DMS53 treated with DMSO at 0.1 percent for 48 hours (cell line): Measurements from ENCODE around the gene AQP5.
"Not testable (repeated sequence)": the region's sequence is repeated elsewhere in the genome, so short reads cannot be mapped to it uniquely, and the experiment has no call there.

Source experiments
- DNase-seq: peaks from one replicate; lab custom pipeline; 2025; ENCODE audit not compliant: unreplicated experiment; lab: John Stamatoyannopoulos, UW

AQP5 gene

DNA sequence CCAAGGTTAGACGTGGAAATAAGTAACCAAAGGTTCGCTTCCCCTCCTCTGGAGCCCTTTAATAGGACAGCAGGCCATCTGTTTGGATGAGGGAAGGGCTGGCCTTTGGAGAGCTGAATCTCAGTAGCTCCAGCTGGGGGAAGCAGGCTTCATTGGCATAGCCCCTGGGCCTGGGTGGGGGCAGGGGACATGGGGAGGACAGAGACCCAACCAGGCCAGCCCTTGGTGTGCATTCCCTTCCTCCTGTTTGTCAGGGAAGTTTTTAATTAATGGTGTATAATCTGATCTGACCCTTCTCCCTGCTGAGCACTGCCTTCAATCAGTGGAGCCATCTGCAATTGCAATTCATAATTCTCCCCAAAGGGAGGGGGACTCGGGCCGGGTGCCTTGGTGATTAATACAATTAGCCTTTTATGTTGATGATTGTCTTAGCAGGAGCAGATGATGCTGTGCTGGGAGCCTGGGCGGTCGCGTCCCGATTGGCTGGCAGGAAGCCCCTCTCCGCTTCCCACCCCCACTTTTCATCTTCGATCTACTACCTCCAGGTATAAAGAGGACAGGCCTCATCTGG lies 17.4 kb downstream of the AQP5 start:
- no peak for DNase-seq

DNA sequence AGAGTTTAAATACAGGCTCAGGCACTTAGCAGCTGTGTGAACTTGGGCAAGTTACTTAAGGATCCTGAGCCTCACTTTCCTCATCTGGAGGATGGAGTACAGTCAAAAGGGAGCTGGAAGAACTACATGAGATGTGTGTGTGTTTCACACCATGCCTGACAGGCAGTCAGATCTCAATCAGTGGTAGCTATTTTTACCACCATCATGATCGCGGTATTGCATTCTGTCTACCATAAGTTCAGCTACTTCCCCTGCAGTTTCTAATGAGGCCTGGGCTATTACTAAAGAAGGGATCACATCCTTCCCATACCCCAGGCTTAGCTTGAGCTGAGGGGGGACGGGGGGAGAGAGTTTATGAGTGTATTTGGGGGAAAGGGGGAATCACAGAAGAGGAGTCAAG lies 18.1 kb downstream of the AQP5 start:
- no peak for DNase-seq

DNA sequence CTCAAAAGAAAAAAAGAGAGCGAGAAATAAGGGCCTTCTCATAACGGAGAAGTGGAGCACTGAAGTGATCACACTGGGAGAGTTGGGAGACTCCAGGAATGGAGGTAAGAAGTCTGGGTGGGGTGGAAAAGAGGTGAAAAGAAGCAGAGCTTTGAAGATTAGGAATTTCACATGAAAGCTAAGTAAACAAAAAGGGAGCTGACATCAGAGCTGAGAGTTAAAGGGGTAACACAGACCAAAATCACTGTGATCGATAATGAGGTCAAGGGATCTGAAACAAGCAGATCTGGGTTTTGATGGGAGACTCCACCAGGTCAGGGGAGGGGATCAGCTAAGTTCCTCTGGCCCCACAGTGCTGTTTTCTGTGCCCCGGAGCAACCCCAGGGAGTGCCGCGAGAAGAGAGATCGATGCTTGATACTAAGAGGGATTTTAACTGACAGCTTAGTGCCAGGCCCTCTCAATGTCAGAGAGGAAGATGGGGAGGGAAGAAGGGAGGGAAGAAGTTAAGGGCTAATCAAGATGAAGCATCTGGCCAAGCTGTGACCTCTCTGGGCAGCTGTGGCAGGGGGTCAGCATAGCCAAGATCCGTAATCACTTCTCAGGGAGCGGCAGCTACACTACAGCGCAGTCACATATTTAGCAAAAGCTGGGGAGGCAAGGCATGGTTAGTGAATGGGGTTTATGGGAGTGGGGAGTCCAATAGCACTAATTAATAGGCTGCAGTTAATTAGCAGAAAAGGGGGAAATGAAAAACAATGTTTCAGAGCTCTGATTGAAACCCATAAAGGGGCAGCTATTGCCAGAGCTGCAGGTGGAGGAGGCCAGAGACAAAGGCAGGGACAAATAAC lies 19.1 kb downstream of the AQP5 start:
- no peak for DNase-seq

DNA sequence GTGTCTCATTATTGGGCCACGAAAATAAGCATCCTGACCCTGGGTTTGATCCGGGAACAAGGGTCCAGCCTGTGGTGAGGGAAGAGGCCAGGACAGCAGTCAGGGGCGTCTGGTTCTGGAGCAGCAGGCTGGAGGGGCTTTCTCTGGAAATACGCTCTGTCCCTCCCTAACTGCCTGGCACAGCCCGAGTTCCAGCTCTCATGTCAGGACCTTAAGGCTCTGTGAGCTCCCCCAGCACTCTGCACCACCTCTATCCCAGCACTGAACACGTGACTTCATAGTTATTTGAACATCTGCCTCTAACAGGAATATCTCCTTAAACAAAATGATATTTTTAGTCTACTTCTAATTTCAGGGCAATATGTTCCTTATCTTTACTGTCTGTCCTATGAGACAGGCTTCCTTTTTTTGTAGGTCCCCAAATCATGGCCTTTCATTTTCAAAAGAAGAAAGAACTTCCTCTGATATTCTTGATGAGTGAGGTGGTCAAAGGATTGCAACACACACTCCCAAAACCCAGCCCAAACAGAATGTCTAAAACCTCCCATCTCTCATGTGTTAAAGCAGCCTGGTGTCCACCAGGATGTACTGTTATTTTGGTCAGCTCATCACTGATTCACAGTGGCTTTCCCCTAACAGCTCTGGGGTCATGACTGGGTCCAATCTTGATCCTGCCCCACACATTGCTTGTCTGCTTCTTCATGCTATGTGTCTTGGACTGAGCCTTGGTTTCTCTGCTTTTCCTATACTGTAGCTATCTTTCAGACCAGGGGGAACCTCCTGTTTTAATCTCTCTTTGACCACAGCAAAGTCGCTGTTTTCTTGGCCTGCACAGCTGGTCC lies 20.8 kb downstream of the AQP5 start:
- DNase-seq = no peak

DNA sequence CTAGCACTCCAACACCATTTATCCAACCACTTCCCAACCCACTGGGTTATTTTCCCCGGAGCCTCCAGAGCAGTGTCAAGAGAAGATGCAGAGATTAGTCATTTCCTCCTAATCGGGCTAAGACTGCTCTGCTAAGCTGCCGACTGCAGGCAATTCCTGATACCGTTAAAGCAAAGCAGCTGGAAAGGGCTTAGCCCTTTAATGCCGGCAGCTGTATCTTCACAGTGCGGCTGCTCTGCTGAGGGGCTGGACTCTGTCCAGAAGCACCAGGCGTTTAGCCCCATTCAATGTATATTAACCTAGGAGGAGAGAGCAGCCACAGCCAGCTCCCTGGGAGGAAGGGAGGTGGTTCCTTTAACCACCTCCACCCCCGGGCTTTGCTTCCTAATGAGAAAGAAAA lies 22.2 kb downstream of the AQP5 start:
- no peak for DNase-seq

DNA sequence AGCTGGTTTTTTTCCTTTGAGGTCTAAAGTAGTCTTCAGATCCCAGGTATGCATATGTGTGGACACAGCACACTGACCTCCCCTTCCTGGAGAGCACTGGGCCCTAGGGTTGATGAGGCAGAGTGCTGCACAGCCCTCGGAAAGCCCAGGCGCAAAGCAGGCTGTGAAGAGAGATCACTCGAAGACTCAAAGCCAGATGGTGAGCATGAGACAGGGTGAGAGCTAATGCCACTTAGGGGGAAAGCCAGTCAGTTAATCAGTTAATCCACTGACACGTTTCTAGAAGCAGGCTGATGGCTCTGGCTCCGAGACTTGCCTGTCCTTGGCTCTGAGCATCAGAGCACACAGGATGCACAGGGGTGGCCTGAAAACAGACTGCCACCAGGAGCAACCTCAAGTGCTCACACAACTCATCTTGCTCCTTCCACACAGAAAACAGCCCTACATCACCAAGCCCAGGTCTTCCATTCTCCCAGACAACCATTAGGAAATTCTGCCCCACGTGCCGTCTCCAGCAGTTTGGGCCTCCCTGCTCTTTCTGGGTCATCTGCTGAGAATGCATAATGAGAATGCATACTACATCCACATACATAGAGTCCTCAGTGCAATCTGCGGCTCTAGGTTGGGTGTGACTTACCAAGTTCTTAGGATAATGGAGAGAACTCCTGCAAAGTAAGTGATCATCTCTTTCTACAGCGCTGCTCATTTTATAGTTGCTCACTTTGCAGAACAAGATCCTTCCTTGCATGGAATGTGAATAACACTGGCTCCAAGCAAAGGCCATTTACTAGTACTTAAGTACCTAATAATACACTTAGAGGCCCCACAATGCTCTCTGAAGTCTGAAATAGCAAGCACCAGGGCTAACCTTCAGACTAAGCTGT lies 23.0 kb downstream of the AQP5 start:
- DNase-seq = no peak

DNA sequence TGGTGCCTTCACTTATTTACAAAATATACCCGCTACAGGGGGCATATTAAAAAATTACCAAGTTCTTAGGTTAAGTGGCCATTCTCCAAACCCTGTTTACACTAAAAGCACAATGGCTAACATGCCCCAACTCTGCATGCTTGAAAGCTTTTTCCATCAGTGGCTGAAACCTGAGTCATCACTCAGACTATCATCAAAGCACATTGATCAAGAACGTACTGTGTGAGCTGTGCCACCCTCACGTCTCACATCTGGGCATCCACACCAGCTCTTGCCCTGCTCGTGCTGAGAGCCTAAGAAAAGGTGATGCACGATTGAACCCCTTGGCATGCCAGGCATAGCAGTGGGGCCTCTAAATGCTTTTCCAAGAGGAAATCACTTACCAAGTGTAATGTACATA lies 24.3 kb downstream of the AQP5 start:
- DNase-seq = no peak

DNA sequence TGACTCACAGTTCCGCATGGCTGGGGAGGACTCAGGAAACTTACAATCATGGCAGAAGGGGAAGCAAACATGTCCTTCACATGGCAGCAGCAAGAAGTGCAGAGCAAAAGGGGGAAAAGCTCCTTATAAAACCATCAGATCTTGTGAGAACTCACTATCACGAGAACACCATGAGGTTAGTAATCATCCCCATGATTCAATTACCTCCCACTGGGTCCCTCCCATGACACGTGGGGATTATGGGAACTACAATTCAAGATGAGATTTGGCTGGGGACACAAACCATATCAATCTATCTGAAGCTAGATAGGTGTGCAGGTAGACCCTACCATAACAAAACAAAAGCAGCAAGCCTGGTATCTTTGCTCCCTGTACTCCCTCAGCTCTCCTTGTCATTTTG lies 24.8 kb downstream of the AQP5 start:
- not testable (repeated sequence) for DNase-seq

DNA sequence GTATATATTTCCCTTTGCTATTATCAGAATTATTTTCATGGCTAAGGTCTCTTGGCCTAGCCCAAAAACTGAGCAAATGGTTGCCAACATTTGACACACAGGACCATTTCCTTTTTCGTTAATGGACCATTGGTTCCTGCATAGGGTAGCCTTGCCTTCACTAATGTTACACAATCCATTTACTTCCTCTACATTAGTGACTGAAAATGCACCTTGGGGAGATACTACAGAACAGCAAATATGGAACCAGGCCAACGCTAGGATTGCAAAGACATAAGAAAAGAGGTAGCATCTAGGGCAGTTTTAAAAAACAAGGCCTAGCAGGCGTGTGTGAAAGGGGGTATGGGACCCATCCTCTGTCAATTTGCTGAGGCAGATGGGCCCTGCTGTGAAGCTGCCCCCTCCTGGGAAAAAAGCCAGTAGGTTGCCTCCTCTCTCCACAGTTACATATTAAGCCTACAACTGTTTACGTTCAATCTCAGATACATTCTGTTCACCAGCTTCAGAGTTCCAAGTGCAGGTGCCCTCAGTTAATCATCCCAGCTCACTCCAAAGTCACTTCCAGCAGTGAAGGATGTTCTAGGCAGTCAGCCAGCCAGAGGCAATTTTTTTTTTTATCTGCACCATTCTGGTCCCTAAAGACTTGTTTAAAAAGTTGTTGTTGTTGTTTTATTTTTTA lies 26.1 kb downstream of the AQP5 start:
- no peak for DNase-seq

DNA sequence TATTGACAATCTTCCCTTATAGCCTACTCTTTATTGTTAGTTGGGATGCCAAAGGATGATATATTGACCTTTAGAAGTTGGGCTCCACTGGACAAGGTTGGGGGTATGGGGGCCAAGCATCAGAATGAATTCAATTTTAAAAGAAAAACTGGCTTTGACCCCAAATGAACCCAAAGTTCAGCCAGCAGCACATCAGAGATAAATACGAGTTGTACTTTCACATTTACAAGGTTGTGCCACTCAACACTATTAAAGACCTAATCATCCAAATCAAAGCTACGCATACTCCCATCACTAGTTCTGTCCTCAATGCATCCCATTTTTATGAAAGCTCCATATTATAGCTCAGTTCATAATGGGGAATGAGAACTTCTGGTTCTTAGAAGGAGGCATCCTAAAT lies 27.7 kb downstream of the AQP5 start:
- not testable (repeated sequence) for DNase-seq

DNA sequence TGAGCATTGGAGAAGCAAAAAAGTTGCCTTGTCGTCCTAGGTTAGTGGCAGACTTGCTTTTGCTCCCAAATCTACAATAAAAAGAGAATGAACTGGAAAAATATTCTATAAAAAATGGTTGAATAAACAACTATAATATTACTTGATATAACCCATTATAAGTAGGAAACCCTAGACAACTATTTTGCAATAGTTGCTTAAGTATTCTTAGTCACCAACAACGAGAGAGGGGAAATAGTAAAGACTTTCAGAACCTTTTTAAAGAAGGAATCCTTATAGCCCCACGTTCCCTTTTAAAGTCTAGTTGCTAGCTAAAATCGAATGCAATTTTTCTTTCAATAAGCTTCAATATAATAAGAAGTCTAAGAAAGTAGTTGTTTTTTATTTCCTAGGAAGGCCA lies 28.6 kb downstream of the AQP5 start:
- DNase-seq = no peak

DNA sequence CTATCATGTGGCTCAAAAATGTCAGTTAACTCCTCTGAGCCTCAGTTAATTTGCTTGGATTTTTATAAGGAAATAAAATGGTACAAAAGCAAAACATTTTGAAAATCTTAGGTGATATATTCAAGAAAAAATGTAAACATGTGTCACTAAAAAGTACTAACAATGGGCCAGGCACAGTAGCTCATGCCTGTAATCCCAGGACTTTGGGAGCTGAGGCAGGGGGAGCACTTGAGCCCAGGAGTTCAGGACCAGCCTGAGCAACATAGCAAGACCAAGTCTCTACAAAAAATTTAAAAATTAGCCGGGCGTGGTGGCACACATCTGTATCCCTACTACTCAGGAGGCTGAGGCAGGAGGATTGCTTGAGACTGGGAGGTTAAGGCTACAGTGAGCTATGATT lies 36.8 kb downstream of the AQP5 start:
- no peak for DNase-seq

DNA sequence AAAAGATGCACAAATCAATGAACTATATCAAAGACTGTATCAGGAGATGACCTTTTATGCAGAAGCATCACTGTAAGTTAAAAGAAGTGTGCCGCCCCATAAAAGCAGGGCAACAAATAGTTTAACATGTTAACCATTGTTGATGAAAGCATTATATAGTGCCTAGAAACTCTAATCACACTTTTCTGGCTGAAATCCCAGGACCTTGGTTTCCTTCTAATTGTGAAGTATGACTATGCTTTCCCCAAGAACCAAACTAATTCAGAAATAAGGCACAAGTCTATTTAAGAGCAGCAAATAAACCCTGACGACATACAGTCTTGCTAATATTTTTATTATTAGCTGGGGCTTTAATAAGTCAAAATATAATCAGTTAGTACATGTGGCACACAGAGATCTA lies 41.9 kb downstream of the AQP5 start:
- DNase-seq = no peak

DNA sequence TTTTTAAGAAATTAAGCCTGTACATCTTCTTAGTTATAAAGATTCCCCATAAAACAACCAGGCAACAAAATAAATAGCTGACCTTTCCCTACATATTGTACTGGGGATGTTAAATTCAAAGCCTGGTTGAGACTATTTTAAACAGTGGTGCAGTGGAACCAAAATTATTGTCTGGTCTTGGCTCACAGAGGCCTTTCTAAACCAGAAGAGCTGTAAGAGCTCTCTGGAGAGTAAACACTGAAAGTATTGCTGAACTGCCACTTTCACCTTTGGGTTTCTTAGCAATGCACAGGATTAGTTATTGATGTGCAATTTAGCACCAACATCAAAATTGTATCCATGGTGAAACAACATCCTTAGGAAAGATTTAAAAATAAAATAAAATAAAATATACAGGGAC lies 43.0 kb downstream of the AQP5 start:
- no peak for DNase-seq

DNA sequence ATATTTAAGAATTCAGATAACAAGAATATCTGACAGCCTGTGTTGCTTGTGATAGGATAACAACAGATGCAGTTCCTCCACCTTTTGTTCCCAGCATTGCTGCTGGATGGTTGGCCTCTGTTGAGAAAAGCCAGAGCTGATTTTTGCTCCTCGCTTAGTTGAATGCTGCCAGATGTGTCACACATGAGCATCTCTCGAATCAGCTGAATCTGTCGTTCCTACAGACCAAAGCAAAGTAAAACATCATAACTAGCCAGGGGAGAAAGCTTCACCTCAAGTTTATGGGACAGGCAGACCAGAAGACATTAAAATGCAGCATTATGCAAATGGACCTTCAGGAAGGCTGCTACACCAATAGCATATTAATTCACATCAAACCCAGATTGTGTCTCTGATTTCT lies 43.5 kb downstream of the AQP5 start:
- DNase-seq = no peak

DNA sequence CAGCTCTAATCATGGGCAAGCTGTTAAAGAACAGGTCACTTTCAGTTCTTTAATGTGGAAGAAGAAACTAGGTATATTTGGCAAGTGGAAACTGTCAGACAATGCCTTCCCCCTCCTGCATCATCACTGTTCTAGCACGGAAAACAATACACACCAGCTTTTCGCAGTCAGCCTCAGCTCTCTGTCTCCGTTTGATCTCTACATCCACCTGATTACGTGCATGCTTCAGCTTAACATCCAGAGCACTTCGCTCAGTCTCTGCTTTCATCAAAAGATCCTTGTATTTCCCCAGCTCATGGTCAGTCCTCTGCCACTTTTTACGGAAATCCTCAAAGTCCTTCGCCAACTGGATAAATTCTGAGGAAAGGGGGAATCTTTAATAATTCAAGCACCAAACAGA lies 44.6 kb downstream of the AQP5 start:
- no peak for DNase-seq

DNA sequence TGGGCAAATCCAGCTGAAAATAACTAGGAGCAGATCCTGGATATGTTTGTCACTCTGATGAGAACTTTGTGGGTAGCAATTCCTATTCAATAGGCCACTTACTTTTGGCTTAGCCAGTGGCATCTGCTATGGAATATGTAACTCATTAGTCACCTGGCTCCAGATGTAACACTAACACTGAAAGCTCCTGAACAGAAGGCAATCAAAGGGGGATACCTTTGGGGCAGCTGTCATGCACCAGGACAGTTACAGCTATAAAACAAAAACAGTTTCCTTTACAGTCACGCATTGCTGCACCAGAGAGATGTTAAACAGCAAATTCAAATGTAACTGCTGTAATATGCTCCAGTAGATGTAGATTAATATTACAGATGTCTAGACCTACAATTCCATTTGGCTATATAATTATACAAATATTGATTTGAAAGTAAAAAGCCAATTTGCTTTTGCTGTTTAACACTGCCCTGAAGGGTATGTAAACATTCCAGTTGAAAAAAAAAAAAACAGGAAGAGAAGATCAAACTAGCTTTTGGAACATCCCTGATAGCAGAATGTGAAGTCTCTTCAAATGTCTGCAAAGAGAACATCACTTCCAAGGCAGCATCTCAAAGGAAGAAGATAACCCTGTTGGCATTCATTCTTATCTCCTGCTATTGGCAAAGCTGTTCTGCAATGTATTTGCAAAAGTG lies 45.2 kb downstream of the AQP5 start:
- peak; percentile 48 for DNase-seq

DNA sequence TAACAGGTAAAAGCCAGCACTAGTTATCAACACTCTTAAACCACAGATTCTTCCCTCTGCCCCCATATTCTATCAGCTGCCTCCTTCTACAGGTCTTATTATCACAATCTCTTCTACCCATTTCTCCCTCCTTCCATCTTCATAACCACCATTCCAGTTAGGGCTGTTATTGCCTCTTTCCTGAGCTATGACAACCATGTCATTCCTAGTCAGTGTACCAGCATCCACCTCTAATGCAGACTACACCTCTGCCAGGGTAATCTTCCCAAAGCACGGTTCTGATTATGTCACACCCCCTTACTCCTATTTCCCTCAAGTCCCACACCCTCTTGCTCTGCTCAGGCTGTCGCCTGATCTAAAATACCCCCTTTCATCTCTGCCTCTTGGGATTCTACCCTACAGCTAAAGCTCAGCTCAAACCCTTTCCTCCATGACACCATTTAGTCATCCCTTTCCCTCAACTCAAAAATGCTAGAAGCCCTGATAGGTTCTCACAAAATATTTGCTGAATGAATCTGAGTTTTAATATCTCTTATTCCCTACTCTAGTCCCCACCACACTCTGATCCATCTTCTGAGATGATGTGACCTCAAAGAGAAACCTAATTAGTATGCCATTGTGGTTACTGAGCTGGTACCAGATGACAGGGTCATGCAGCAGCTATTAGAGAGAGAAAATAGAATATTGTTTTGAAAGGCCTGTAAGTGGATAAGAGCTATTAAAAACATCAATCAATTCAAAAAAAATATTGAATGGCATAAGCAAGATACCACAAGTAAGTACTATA lies 51.9 kb downstream of the AQP5 start:
- no peak for DNase-seq

DNA sequence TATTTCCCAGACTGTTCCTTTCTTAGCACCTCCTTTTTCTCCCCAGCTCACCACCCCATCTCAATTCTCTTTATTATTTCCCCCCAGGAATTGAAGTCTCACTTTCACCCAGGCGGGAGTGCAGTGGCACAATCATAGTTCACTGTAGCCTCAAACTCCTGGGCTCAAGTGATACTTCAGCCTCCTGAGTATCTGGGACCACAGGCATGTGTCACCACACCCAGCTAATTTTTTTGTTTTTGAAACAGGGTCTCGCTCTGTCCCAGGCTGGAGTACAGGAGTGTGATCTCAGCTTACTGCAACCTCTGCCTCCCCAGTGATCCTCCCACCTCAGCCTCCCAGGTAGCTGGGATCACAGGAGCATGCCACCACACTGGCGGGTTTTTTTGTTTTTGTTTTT lies 52.7 kb downstream of the AQP5 start:
- no peak for DNase-seq
